Keratinocyte (primary cell): ENCODE measurements around the gene MAP4K3. TPM values are rescaled to one million over a fixed set of nuclear protein-coding genes. Genes with fewer than 3 reads are reported as not detected.

ENCODE experiments used
- DNase-seq: peaks from one replicate; pipeline ENCODE4 v3.0.0-alpha.2; 2011; ENCODE audit warnings: low read depth, missing footprints, low spot score
- FAIRE-seq: peaks from 2 replicates; lab custom pipeline; 2011; peaks lifted over from hg19 to GRCh38; lab: Jason Lieb, UNC
- H2AFZ ChIP-seq: 2 replicates; pipeline ENCODE4 v1.6.0; 2012; ENCODE audit warnings: low read length, control low read depth, inconsistent platforms; ENCODE audit not compliant: control insufficient read depth
- H3K27ac ChIP-seq: 2 replicates; pipeline ENCODE4 v1.5.1; 2011; ENCODE audit warnings: low read length; ENCODE audit not compliant: control insufficient read depth, insufficient read depth
- H3K27me3 ChIP-seq: 3 replicates; pipeline ENCODE4 v1.6.0; 2011; ENCODE audit warnings: low read length; ENCODE audit not compliant: control insufficient read depth, insufficient read depth; ENCODE audit errors: extremely low read depth
- H3K36me3 ChIP-seq, 2 experiments: 2 replicates in 1 of 2; 3 replicates in 1 of 2; pipeline ENCODE4 v1.5.1; 2011; ENCODE audit warnings: low read length in 2 of 2, mild to moderate bottlenecking in 1 of 2; ENCODE audit not compliant: control insufficient read depth in 2 of 2, insufficient read depth in 2 of 2; ENCODE audit errors: extremely low read depth in 1 of 2
- H3K4me1 ChIP-seq: 3 replicates; pipeline ENCODE4 v1.5.1; 2011; ENCODE audit warnings: low read length; ENCODE audit not compliant: control insufficient read depth, insufficient read depth; ENCODE audit errors: extremely low read depth
- H3K4me2 ChIP-seq: 3 replicates; pipeline ENCODE4 v1.6.0; 2011; ENCODE audit warnings: low read depth, low read length; ENCODE audit not compliant: control insufficient read depth, insufficient read depth; ENCODE audit errors: extremely low read depth
- H3K4me3 ChIP-seq, 3 experiments: fragments of 200-600 bp in 1 of 3; sonication (generic) in 1 of 3; 2 replicates in 2 of 3; 3 replicates in 1 of 3; pipeline ENCODE4 v1.5.1; 2011 to 2016; ENCODE audit warnings: low read length in 3 of 3, mild to moderate bottlenecking in 3 of 3, control low read depth in 2 of 3, inconsistent platforms in 1 of 3, low read depth in 1 of 3, mixed read lengths in 1 of 3, mixed run types in 1 of 3, moderate library complexity in 1 of 3; ENCODE audit not compliant: control insufficient read depth in 2 of 3, insufficient read depth in 2 of 3; ENCODE audit errors: extremely low read depth in 1 of 3
- H3K79me2 ChIP-seq: 2 replicates; pipeline ENCODE4 v1.6.0; 2012; ENCODE audit warnings: low read length; ENCODE audit not compliant: control insufficient read depth, insufficient read depth
- H3K9ac ChIP-seq: 3 replicates; pipeline ENCODE4 v1.6.0; 2011; ENCODE audit warnings: low read length; ENCODE audit not compliant: control insufficient read depth, insufficient read depth; ENCODE audit errors: extremely low read depth
- H3K9me1 ChIP-seq: 3 replicates; pipeline ENCODE4 v1.6.0; 2011; ENCODE audit warnings: low read length; ENCODE audit not compliant: control insufficient read depth, insufficient read depth; ENCODE audit errors: extremely low read depth
- H3K9me3 ChIP-seq: 2 replicates; pipeline ENCODE4 v1.5.1; 2012; ENCODE audit warnings: low read depth, low read length; ENCODE audit not compliant: control insufficient read depth
- H4K20me1 ChIP-seq: 3 replicates; pipeline ENCODE4 v1.6.0; 2011; ENCODE audit warnings: low read length; ENCODE audit not compliant: control insufficient read depth, insufficient read depth; ENCODE audit errors: extremely low read depth
- CTCF ChIP-seq, 3 experiments: IDR thresholded peaks in 1 of 3; conservative IDR thresholded peaks in 1 of 3; optimal IDR thresholded peaks in 1 of 3; 2 replicates in 2 of 3; 3 replicates in 1 of 3; pipeline versions ENCODE3 to v1.5.1; 2011; ENCODE audit warnings: low read length in 3 of 3, mild to moderate bottlenecking in 3 of 3, moderate library complexity in 2 of 3, control low read depth in 1 of 3, inconsistent platforms in 1 of 3; ENCODE audit not compliant: insufficient read depth in 2 of 3; ENCODE audit errors: extremely low read depth in 1 of 3
- EZH2 ChIP-seq: IDR thresholded peaks from one replicate; pipeline ENCODE4 v1.6.1; 2012; ENCODE audit warnings: inconsistent platforms, mild to moderate bottlenecking, low read length, moderate library complexity
- dilution Hi-C: fragments of 300-500 bp; cut with MboI; formaldehyde crosslinking; loops from one replicate; pipeline ENCODE4 v1.7.0; 2020; ENCODE audit warnings: low sequenced_read_pairs; ENCODE audit not compliant: extremely low pct_ligation_motif_present
- polyA minus RNA-seq, 3 experiments: library from RNA; depleted of rRNA, polyadenylated mRNA; stranded (reverse); fragments of >200 nt; gene quantifications; 1 replicate in 1 of 3; 2 replicates in 1 of 3; 3 replicates in 1 of 3; pipeline ENCODE4 v1.2.3, GENCODE V29; 2011
- polyA plus RNA-seq, 5 experiments: library from polyadenylated mRNA; depleted of rRNA in 3 of 5; stranded (reverse) in 3 of 5; stranded (forward) in 1 of 5; unstranded in 1 of 5; fragments of >200 nt; gene quantifications; 1 replicate in 1 of 5; 2 replicates in 3 of 5; 3 replicates in 1 of 5; pipeline versions ENCODE4 v1.2.1 to v1.2.3, GENCODE V29; 2011 to 2012; ENCODE audit warnings: missing spikeins in 2 of 5, low read depth in 1 of 5, low replicate concordance in 1 of 5

MAP4K3 gene
- 10.3 to 19.4 TPM (median 11.9 TPM) in 3 replicates for polyA plus RNA-seq
- 36.8 TPM for polyA plus RNA-seq (2011; ENCODE audit: low read depth)
- 6.5 and 14.4 TPM in 2 replicates for polyA plus RNA-seq (2011; cell fraction: cytosol; rRNA removed)
- 18.7 and 27.0 TPM in 2 replicates for polyA plus RNA-seq (2011; cell fraction: nucleus; rRNA removed)
- 8.9 and 12.2 TPM in 2 replicates for polyA plus RNA-seq (2012; ENCODE audit: low replicate concordance)
- 3.4 to 25.3 TPM (median 7.4 TPM) in 3 replicates for polyA minus RNA-seq
- 6.1 TPM for polyA minus RNA-seq (2011; cell fraction: cytosol; rRNA and poly(A)+ RNA removed)
- polyA minus RNA-seq (2011; cell fraction: nucleus; rRNA and poly(A)+ RNA removed), result 27.2 and 60.7 TPM in 2 replicates

GRCh38 chr2:39436592-39437521 is at the start of gene MAP4K3:
Gene MAP4K3, minus strand, starts transcription at chr2:39437285. Its CDS starts 298 bp downstream, at chr2:39436987.
- Histone ChIP-seq H3K9me1 (no peaks in the 10 kb centered on the region), H4K20me1 (no peaks in the 10 kb centered on the region), H3K4me1 (peaks cover 31% of the 10 kb centered on the region), H3K27me3 (no peaks in the 10 kb centered on the region), H3K9ac (peak within 1 kb of the TSS; percentile 88), H3K27ac (peak within 1 kb of the TSS; percentile 82), H3K4me3 (peak within 1 kb of the TSS; percentile 71 to 89 (median 88)), H2AFZ (peak within 1 kb of the TSS; percentile 89), H3K36me3 (no peaks in the 10 kb centered on the region), H3K79me2 (peaks cover 49% of the 10 kb centered on the region), H3K9me3 (no peaks in the 10 kb centered on the region), H3K4me2 (peak within 1 kb of the TSS; percentile 96)
- DNase-seq (peak; percentile 71), FAIRE-seq (no peak)
- TF ChIP-seq EZH2, result no peak
- no peak for TF ChIP-seq CTCF (optimal IDR thresholded peaks at IDR 0.05 in 1 of 3, IDR thresholded peaks at IDR 0.05 in 1 of 3, conservative IDR thresholded peaks at IDR 0.05 in 1 of 3; ENCODE audit: extremely low read depth in 1 of 3, insufficient read depth in 2 of 3, low read length in 3 of 3)
- dilution Hi-C loops, result no loop called here

- Histone ChIP-seq H3K9ac (no peak overlapping the region), H3K4me3 (no peak overlapping the region), H3K36me3 (no peaks in the 10 kb centered on the region), H3K79me2 (no peaks in the 10 kb centered on the region), H3K4me1 (peaks cover 5% of the 10 kb centered on the region), H3K27me3 (no peaks in the 10 kb centered on the region), H3K9me3 (no peaks in the 10 kb centered on the region), H3K27ac (no peak overlapping the region), H3K9me1 (no peaks in the 10 kb centered on the region), H2AFZ (no peak overlapping the region), H4K20me1 (no peaks in the 10 kb centered on the region), H3K4me2 (no peak overlapping the region)
- dilution Hi-C loops, result no loop called here
- FAIRE-seq (no peak), DNase-seq (no peak)
- TF ChIP-seq CTCF (optimal IDR thresholded peaks at IDR 0.05 in 1 of 3, IDR thresholded peaks at IDR 0.05 in 1 of 3, conservative IDR thresholded peaks at IDR 0.05 in 1 of 3; ENCODE audit: extremely low read depth in 1 of 3, insufficient read depth in 2 of 3, low read length in 3 of 3) (no peak), EZH2 (no peak)
Observed at GRCh38 chr2:39486071-39486470, 49.0 kb upstream of the MAP4K3 start.
